ENCODE measurements around the gene HDAC4.

HDAC4 gene

GRCh38 chr2:239262484-239263230, 138.2 kb downstream of the HDAC4 start:
- H3K36me3 ChIP-seq (ENCODE audit: control insufficient read depth, insufficient read depth, low read length): no peaks in the 10 kb centered on the region
- WGBS (ENCODE audit: insufficient coverage, insufficient read length): no CpG with 5 or more reads among the region's 23 CpGs
- H3K4me1 ChIP-seq (ENCODE audit: control insufficient read depth, insufficient read depth, low read length): peaks cover 9% of the 10 kb centered on the region

DNA sequence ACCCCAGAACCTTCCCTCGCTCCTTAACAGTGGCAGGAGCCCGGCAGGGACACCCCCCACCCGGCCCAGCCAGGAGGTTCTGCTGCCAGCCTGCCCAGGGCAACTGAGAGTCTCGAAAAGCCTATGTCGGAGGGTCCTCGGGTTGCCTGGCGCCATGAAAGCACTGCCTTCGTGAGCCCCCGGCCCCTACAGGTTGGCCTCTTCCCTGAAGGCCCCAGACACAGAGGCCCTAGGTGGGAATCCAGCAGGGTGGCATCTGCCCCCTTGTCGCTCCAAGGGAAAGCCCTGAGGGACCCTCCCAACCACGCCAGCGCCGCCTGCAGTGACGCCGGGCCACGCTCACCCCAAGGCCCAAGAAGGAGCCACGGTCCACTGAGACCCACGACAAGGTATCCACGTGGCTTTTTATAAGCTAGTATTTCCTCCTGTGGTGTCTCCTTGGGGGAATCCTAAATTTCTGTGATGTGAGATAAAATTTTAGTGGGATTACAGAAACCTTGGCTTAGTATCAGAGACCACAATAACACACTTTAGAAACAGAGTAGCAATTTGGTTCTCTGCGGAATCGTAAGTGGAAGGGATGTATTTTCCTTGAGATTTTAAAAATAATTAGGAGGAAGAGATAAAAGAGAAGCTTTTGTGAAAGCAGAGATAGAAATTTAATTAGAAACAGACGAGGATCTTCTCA, 138.9 kb downstream of the HDAC4 start:
- 100% methylated on average over 3 of the region's 22 CpGs for WGBS (ENCODE audit: insufficient coverage, insufficient read length)
- H3K4me3 ChIP-seq (ENCODE audit: low read length): no peak overlapping the region
- H3K4me1 ChIP-seq (ENCODE audit: control insufficient read depth, insufficient read depth, low read length): peaks cover 9% of the 10 kb centered on the region
- no peak for DNase-seq (ENCODE audit: low read depth, low spot score)
- H3K9me3 ChIP-seq (ENCODE audit: control insufficient read depth, insufficient read depth, low read length): no peaks in the 10 kb centered on the region
- no peak overlapping the region for H3K27ac ChIP-seq (ENCODE audit: low read length)
- no peaks in the 10 kb centered on the region for H3K27me3 ChIP-seq (ENCODE audit: control insufficient read depth, insufficient read depth, low read length)
- no peaks in the 10 kb centered on the region for H3K36me3 ChIP-seq (ENCODE audit: control insufficient read depth, insufficient read depth, low read length)

More at GRCh38 chr2:239262484-239263230, 138.2 kb downstream of the HDAC4 start:
- Histone ChIP-seq H3K27me3 (ENCODE audit: control insufficient read depth, insufficient read depth, low read length) (no peaks in the 10 kb centered on the region), H3K27ac (ENCODE audit: low read length) (no peak overlapping the region), H3K4me3 (ENCODE audit: low read length) (no peak overlapping the region), H3K9me3 (ENCODE audit: control insufficient read depth, insufficient read depth, low read length) (no peaks in the 10 kb centered on the region)
- DNase-seq (ENCODE audit: low read depth, low spot score): no peak

- Histone ChIP-seq H3K27me3 (ENCODE audit: control insufficient read depth, insufficient read depth, low read length) (no peaks in the 10 kb centered on the region), H3K4me3 (ENCODE audit: low read length) (no peak overlapping the region), H3K4me1 (ENCODE audit: control insufficient read depth, insufficient read depth, low read length) (peaks cover 9% of the 10 kb centered on the region), H3K27ac (ENCODE audit: low read length) (no peak overlapping the region), H3K9me3 (ENCODE audit: control insufficient read depth, insufficient read depth, low read length) (no peaks in the 10 kb centered on the region), H3K36me3 (ENCODE audit: control insufficient read depth, insufficient read depth, low read length) (no peaks in the 10 kb centered on the region)
- no CpG with 5 or more reads among the region's 8 CpGs for WGBS (ENCODE audit: insufficient coverage, insufficient read length)
- no peak for DNase-seq (ENCODE audit: low read depth, low spot score)
These were observed 139.5 kb downstream of the HDAC4 start for GRCh38 chr2:239261356-239261755.

- no CpG with 5 or more reads among the region's 21 CpGs for WGBS (ENCODE audit: insufficient coverage, insufficient read length)
- no peaks in the 10 kb centered on the region for H3K9me3 ChIP-seq (ENCODE audit: control insufficient read depth, insufficient read depth, low read length)
- H3K27me3 ChIP-seq (ENCODE audit: control insufficient read depth, insufficient read depth, low read length): no peaks in the 10 kb centered on the region
- H3K4me1 ChIP-seq (ENCODE audit: control insufficient read depth, insufficient read depth, low read length): peaks cover 8% of the 10 kb centered on the region
- no peak overlapping the region for H3K4me3 ChIP-seq (ENCODE audit: low read length)
- H3K27ac ChIP-seq (ENCODE audit: low read length): no peak overlapping the region
- no peak for DNase-seq (ENCODE audit: low read depth, low spot score)
- no peaks in the 10 kb centered on the region for H3K36me3 ChIP-seq (ENCODE audit: control insufficient read depth, insufficient read depth, low read length)
These were observed 140.1 kb downstream of the HDAC4 start for GRCh38 chr2:239260546-239261327.

GRCh38 chr2:239259603-239260298, 141.1 kb downstream of the HDAC4 start:
- Histone ChIP-seq H3K9me3 (ENCODE audit: control insufficient read depth, insufficient read depth, low read length) (no peaks in the 10 kb centered on the region), H3K4me1 (ENCODE audit: control insufficient read depth, insufficient read depth, low read length) (peaks cover 4% of the 10 kb centered on the region), H3K4me3 (ENCODE audit: low read length) (no peak overlapping the region), H3K27me3 (ENCODE audit: control insufficient read depth, insufficient read depth, low read length) (no peaks in the 10 kb centered on the region), H3K36me3 (ENCODE audit: control insufficient read depth, insufficient read depth, low read length) (no peaks in the 10 kb centered on the region), H3K27ac (ENCODE audit: low read length) (no peak overlapping the region)
- no peak for DNase-seq (ENCODE audit: low read depth, low spot score)
- no CpG with 5 or more reads among the region's 18 CpGs for WGBS (ENCODE audit: insufficient coverage, insufficient read length)

- Histone ChIP-seq H3K27me3 (ENCODE audit: control insufficient read depth, insufficient read depth, low read length) (no peaks in the 10 kb centered on the region), H3K27ac (ENCODE audit: low read length) (no peak overlapping the region), H3K4me1 (ENCODE audit: control insufficient read depth, insufficient read depth, low read length) (peaks cover 2% of the 10 kb centered on the region), H3K4me3 (ENCODE audit: low read length) (no peak overlapping the region), H3K36me3 (ENCODE audit: control insufficient read depth, insufficient read depth, low read length) (no peaks in the 10 kb centered on the region), H3K9me3 (ENCODE audit: control insufficient read depth, insufficient read depth, low read length) (no peaks in the 10 kb centered on the region)
- no peak for DNase-seq (ENCODE audit: low read depth, low spot score)
- no CpG with 5 or more reads among the region's 4 CpGs for WGBS (ENCODE audit: insufficient coverage, insufficient read length)
These were observed 141.6 kb downstream of the HDAC4 start for GRCh38 chr2:239259173-239259572.

DNA sequence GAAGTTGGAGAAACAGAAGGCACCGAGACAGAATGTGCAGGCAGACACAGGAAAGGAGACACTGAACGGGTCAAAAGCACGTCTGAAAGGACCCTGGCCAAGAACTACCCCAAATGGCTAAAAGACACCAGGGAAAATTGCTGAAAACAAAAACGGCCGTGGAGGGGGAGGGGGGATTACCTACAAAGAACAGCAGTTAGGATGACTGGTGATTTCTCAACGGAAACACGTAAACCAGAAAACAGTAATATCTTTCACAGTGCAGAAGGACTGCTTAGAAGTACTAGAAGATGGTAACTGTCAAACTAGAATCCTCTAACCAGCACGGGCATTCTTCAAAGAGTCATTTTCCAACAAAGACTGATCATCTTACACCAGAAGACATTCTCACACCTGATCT, 142.6 kb downstream of the HDAC4 start:
- DNase-seq (ENCODE audit: low read depth, low spot score): no peak
- H3K36me3 ChIP-seq (ENCODE audit: control insufficient read depth, insufficient read depth, low read length): no peaks in the 10 kb centered on the region
- WGBS (ENCODE audit: insufficient coverage, insufficient read length): no CpG with 5 or more reads among the region's 8 CpGs
- no peaks in the 10 kb centered on the region for H3K27me3 ChIP-seq (ENCODE audit: control insufficient read depth, insufficient read depth, low read length)
- H3K4me3 ChIP-seq (ENCODE audit: low read length): no peak overlapping the region
- H3K27ac ChIP-seq (ENCODE audit: low read length): no peak overlapping the region
- H3K9me3 ChIP-seq (ENCODE audit: control insufficient read depth, insufficient read depth, low read length): no peaks in the 10 kb centered on the region
- peaks cover 2% of the 10 kb centered on the region; the same call in 1 of the 2 replicates for H3K4me1 ChIP-seq (ENCODE audit: control insufficient read depth, insufficient read depth, low read length)

- H3K27me3 ChIP-seq (ENCODE audit: control insufficient read depth, insufficient read depth, low read length): no peaks in the 10 kb centered on the region
- H3K4me1 ChIP-seq (ENCODE audit: control insufficient read depth, insufficient read depth, low read length): peaks cover 2% of the 10 kb centered on the region; the same call in 1 of the 2 replicates
- H3K4me3 ChIP-seq (ENCODE audit: low read length): no peak overlapping the region
- no peaks in the 10 kb centered on the region for H3K9me3 ChIP-seq (ENCODE audit: control insufficient read depth, insufficient read depth, low read length)
- DNase-seq (ENCODE audit: low read depth, low spot score): no peak
- H3K27ac ChIP-seq (ENCODE audit: low read length): no peak overlapping the region
- no peaks in the 10 kb centered on the region for H3K36me3 ChIP-seq (ENCODE audit: control insufficient read depth, insufficient read depth, low read length)
These were observed 143.3 kb downstream of the HDAC4 start for GRCh38 chr2:239257511-239257937.

DNA sequence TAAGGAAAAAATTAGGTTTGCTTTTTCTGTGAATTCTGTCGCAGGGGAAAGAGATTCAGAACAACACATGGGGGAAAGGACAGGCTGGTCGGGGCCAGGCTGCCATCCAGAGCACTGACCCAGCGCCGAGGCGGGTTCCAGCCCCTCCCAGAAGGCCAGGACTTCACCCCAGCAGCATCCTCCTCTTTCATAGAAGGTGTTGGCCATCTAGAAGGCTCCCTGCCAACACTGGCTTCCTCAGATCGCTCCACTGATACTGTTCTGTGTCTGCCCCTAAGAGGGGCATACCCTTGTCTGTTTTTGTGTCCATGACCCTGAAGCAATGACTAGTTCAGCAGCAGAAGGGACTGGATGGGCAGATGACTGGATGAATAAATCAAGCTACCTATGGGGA, 144.5 kb downstream of the HDAC4 start:
- Histone ChIP-seq H3K27me3 (ENCODE audit: control insufficient read depth, insufficient read depth, low read length) (no peaks in the 10 kb centered on the region), H3K36me3 (ENCODE audit: control insufficient read depth, insufficient read depth, low read length) (no peaks in the 10 kb centered on the region), H3K27ac (ENCODE audit: low read length) (no peak overlapping the region), H3K9me3 (ENCODE audit: control insufficient read depth, insufficient read depth, low read length) (no peaks in the 10 kb centered on the region), H3K4me1 (ENCODE audit: control insufficient read depth, insufficient read depth, low read length) (peaks cover 2% of the 10 kb centered on the region; the same call in 1 of the 2 replicates), H3K4me3 (ENCODE audit: low read length) (no peak overlapping the region)
- WGBS (ENCODE audit: insufficient coverage, insufficient read length): no CpG with 5 or more reads among the region's 6 CpGs
- DNase-seq (ENCODE audit: low read depth, low spot score): no peak

All from iPS DF 6.9 (cell line).